Keratinocyte (primary cell): ENCODE data around the gene GFPT2. TPM values are rescaled to one million over a fixed set of nuclear protein-coding genes. Genes with fewer than 3 reads are reported as not detected.

Experiments used
- DNase-seq: peaks from one replicate; pipeline ENCODE4 v3.0.0-alpha.2; 2011; ENCODE audit warnings: low read depth, missing footprints, low spot score
- FAIRE-seq: peaks from 2 replicates; lab custom pipeline; 2011; peaks lifted over from hg19 to GRCh38; lab: Jason Lieb, UNC
- H2AFZ ChIP-seq: 2 replicates; pipeline ENCODE4 v1.6.0; 2012; ENCODE audit warnings: low read length, control low read depth, inconsistent platforms; ENCODE audit not compliant: control insufficient read depth
- H3K27ac ChIP-seq: 2 replicates; pipeline ENCODE4 v1.5.1; 2011; ENCODE audit warnings: low read length; ENCODE audit not compliant: control insufficient read depth, insufficient read depth
- H3K27me3 ChIP-seq: 3 replicates; pipeline ENCODE4 v1.6.0; 2011; ENCODE audit warnings: low read length; ENCODE audit not compliant: control insufficient read depth, insufficient read depth; ENCODE audit errors: extremely low read depth
- H3K36me3 ChIP-seq, 2 experiments: 2 replicates in 1 of 2; 3 replicates in 1 of 2; pipeline ENCODE4 v1.5.1; 2011; ENCODE audit warnings: low read length in 2 of 2, mild to moderate bottlenecking in 1 of 2; ENCODE audit not compliant: control insufficient read depth in 2 of 2, insufficient read depth in 2 of 2; ENCODE audit errors: extremely low read depth in 1 of 2
- H3K4me1 ChIP-seq: 3 replicates; pipeline ENCODE4 v1.5.1; 2011; ENCODE audit warnings: low read length; ENCODE audit not compliant: control insufficient read depth, insufficient read depth; ENCODE audit errors: extremely low read depth
- H3K4me2 ChIP-seq: 3 replicates; pipeline ENCODE4 v1.6.0; 2011; ENCODE audit warnings: low read depth, low read length; ENCODE audit not compliant: control insufficient read depth, insufficient read depth; ENCODE audit errors: extremely low read depth
- H3K4me3 ChIP-seq, 3 experiments: fragments of 200-600 bp in 1 of 3; sonication (generic) in 1 of 3; 2 replicates in 2 of 3; 3 replicates in 1 of 3; pipeline ENCODE4 v1.5.1; 2011 to 2016; ENCODE audit warnings: low read length in 3 of 3, mild to moderate bottlenecking in 3 of 3, control low read depth in 2 of 3, inconsistent platforms in 1 of 3, low read depth in 1 of 3, mixed read lengths in 1 of 3, mixed run types in 1 of 3, moderate library complexity in 1 of 3; ENCODE audit not compliant: control insufficient read depth in 2 of 3, insufficient read depth in 2 of 3; ENCODE audit errors: extremely low read depth in 1 of 3
- H3K79me2 ChIP-seq: 2 replicates; pipeline ENCODE4 v1.6.0; 2012; ENCODE audit warnings: low read length; ENCODE audit not compliant: control insufficient read depth, insufficient read depth
- H3K9ac ChIP-seq: 3 replicates; pipeline ENCODE4 v1.6.0; 2011; ENCODE audit warnings: low read length; ENCODE audit not compliant: control insufficient read depth, insufficient read depth; ENCODE audit errors: extremely low read depth
- H3K9me1 ChIP-seq: 3 replicates; pipeline ENCODE4 v1.6.0; 2011; ENCODE audit warnings: low read length; ENCODE audit not compliant: control insufficient read depth, insufficient read depth; ENCODE audit errors: extremely low read depth
- H3K9me3 ChIP-seq: 2 replicates; pipeline ENCODE4 v1.5.1; 2012; ENCODE audit warnings: low read depth, low read length; ENCODE audit not compliant: control insufficient read depth
- H4K20me1 ChIP-seq: 3 replicates; pipeline ENCODE4 v1.6.0; 2011; ENCODE audit warnings: low read length; ENCODE audit not compliant: control insufficient read depth, insufficient read depth; ENCODE audit errors: extremely low read depth
- EZH2 ChIP-seq: IDR thresholded peaks from one replicate; pipeline ENCODE4 v1.6.1; 2012; ENCODE audit warnings: inconsistent platforms, mild to moderate bottlenecking, low read length, moderate library complexity
- dilution Hi-C: fragments of 300-500 bp; cut with MboI; formaldehyde crosslinking; loops from one replicate; pipeline ENCODE4 v1.7.0; 2020; ENCODE audit warnings: low sequenced_read_pairs; ENCODE audit not compliant: extremely low pct_ligation_motif_present
- polyA plus RNA-seq, 5 experiments: library from polyadenylated mRNA; depleted of rRNA in 3 of 5; stranded (reverse) in 3 of 5; stranded (forward) in 1 of 5; unstranded in 1 of 5; fragments of >200 nt; gene quantifications; 1 replicate in 1 of 5; 2 replicates in 3 of 5; 3 replicates in 1 of 5; pipeline versions ENCODE4 v1.2.1 to v1.2.3, GENCODE V29; 2011 to 2012; ENCODE audit warnings: missing spikeins in 2 of 5, low read depth in 1 of 5, low replicate concordance in 1 of 5
- TF ChIP-seq, protein P1 (sequence below), 3 experiments: IDR thresholded peaks in 1 of 3; conservative IDR thresholded peaks in 1 of 3; optimal IDR thresholded peaks in 1 of 3; 2 replicates in 2 of 3; 3 replicates in 1 of 3; pipeline versions ENCODE3 to v1.5.1; 2011; ENCODE audit warnings: low read length in 3 of 3, mild to moderate bottlenecking in 3 of 3, moderate library complexity in 2 of 3, control low read depth in 1 of 3, inconsistent platforms in 1 of 3; ENCODE audit not compliant: insufficient read depth in 2 of 3; ENCODE audit errors: extremely low read depth in 1 of 3

Gene GFPT2
- polyA plus RNA-seq, 1 donor (not counting 4 experiments of a cell fraction or from before 2014, with no cell fraction given): not detected

DNA sequence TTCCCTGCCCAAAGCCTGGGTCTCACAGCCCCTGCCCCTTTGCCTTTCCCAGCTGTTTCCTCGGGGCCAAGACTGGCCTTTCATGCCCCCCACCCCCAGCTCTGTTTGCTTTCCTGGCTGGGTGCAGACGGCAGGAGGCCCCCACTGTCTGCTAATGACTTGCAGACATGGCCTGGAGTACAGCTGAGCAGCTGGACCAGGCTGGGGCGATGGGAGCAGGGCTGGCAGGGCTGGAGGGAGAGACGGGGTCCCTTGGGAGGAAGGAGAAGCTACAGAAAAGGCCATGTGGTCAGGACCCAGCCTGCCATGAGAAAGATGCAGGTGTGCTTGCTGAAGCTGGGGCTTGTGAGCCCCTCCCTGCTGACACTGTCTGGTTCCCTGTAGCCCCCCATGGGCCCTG lies 28.3 kb upstream of the GFPT2 start:
- peaks cover 11% of the 10 kb centered on the region for H3K27me3 ChIP-seq
- H3K4me2 ChIP-seq: no peak overlapping the region
- H2AFZ ChIP-seq: no peak overlapping the region
- H3K27ac ChIP-seq: no peak overlapping the region
- H4K20me1 ChIP-seq: no peaks in the 10 kb centered on the region
- no peaks in the 10 kb centered on the region for H3K79me2 ChIP-seq
- no peak overlapping the region for H3K9ac ChIP-seq
- no peaks in the 10 kb centered on the region for H3K4me1 ChIP-seq
- no peak overlapping the region for H3K4me3 ChIP-seq
- TF ChIP-seq, protein P1, sequence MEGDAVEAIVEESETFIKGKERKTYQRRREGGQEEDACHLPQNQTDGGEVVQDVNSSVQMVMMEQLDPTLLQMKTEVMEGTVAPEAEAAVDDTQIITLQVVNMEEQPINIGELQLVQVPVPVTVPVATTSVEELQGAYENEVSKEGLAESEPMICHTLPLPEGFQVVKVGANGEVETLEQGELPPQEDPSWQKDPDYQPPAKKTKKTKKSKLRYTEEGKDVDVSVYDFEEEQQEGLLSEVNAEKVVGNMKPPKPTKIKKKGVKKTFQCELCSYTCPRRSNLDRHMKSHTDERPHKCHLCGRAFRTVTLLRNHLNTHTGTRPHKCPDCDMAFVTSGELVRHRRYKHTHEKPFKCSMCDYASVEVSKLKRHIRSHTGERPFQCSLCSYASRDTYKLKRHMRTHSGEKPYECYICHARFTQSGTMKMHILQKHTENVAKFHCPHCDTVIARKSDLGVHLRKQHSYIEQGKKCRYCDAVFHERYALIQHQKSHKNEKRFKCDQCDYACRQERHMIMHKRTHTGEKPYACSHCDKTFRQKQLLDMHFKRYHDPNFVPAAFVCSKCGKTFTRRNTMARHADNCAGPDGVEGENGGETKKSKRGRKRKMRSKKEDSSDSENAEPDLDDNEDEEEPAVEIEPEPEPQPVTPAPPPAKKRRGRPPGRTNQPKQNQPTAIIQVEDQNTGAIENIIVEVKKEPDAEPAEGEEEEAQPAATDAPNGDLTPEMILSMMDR (optimal IDR thresholded peaks at IDR 0.05 in 1 of 3, IDR thresholded peaks at IDR 0.05 in 1 of 3, conservative IDR thresholded peaks at IDR 0.05 in 1 of 3; ENCODE audit: extremely low read depth in 1 of 3, insufficient read depth in 2 of 3, low read length in 3 of 3): no peak
- TF ChIP-seq EZH2: no peak
- H3K9me1 ChIP-seq: no peaks in the 10 kb centered on the region
- H3K9me3 ChIP-seq: no peaks in the 10 kb centered on the region
- dilution Hi-C loops: no loop called here
- no peaks in the 10 kb centered on the region for H3K36me3 ChIP-seq
- DNase-seq (no peak), FAIRE-seq (no peak)

DNA sequence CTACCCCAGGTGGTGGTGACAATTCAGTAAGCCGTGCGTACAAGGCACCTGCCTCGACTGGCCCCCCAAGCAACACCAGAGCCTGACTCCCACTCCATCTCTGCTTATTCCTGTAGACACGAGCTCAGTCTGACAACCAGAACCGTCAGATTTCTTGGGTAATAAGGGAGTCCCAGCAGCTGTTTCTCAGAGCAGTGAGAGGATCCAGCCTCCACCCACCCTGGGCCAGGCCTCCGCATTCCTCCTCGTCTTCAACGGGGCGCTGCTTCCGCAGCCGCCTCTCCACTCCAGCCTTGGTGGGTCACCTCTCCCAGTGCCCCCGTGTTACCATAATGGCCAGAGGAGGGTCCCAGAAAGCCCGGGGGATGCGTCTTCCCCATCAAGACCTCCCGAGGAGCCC lies 27.7 kb upstream of the GFPT2 start:
- dilution Hi-C loops: no loop called here
- H3K79me2 ChIP-seq: no peaks in the 10 kb centered on the region
- H3K4me3 ChIP-seq: no peak overlapping the region
- H4K20me1 ChIP-seq: no peaks in the 10 kb centered on the region
- no peaks in the 10 kb centered on the region for H3K9me1 ChIP-seq
- H3K27ac ChIP-seq: no peak overlapping the region
- TF ChIP-seq, protein P1 (optimal IDR thresholded peaks at IDR 0.05 in 1 of 3, IDR thresholded peaks at IDR 0.05 in 1 of 3, conservative IDR thresholded peaks at IDR 0.05 in 1 of 3; ENCODE audit: extremely low read depth in 1 of 3, insufficient read depth in 2 of 3, low read length in 3 of 3): no peak
- TF ChIP-seq EZH2: no peak
- H3K9me3 ChIP-seq: no peaks in the 10 kb centered on the region
- H3K27me3 ChIP-seq: peaks cover 11% of the 10 kb centered on the region
- no peak for FAIRE-seq
- DNase-seq: no peak
- H3K9ac ChIP-seq: no peak overlapping the region
- H2AFZ ChIP-seq: no peak overlapping the region
- H3K4me1 ChIP-seq: no peaks in the 10 kb centered on the region
- no peak overlapping the region for H3K4me2 ChIP-seq
- H3K36me3 ChIP-seq: no peaks in the 10 kb centered on the region
